ENCODE measurements around the gene F8A2.
"Not testable (repeated sequence)": the region's sequence is repeated elsewhere in the genome, so short reads cannot be mapped to it uniquely, and the experiment has no call there.

F8A2 gene

DNA sequence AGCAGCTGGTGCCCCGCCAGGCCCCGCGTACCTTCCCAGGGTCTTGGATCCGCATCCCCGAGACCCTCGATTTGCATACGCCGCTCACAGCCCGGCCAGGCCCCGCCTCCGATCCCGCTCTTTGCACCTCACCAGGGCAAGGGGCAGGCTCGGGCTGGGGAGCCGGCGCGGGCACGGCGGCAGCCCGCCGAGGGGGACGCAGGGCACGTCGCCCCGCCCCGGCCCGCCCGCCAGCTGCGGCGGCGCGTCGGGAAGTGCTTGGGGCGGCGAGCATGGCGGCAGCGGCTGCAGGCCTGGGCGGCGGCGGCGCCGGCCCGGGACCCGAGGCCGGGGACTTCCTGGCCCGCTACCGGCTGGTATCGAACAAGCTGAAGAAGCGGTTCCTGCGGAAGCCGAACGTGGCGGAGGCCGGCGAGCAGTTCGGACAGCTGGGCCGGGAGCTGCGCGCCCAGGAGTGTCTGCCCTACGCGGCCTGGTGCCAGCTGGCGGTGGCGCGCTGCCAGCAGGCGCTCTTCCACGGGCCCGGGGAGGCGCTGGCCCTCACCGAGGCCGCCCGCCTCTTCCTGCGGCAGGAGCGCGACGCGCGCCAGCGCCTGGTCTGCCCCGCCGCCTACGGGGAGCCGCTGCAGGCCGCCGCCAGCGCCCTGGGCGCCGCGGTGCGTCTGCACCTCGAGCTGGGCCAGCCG lies at the start of gene F8A2:
TSS of gene F8A2 (plus strand) at position 253 of the 686 bp plus-strand sequence. CDS start at position 273, 20 bp downstream.
- in situ Hi-C loops (cut with HindIII; ENCODE audit: low pct_ligation_motif_present, low pct_unique_long_range_greater_than_20kb, low sequenced_read_pairs); DNase-seq: not testable (repeated sequence)

DNA sequence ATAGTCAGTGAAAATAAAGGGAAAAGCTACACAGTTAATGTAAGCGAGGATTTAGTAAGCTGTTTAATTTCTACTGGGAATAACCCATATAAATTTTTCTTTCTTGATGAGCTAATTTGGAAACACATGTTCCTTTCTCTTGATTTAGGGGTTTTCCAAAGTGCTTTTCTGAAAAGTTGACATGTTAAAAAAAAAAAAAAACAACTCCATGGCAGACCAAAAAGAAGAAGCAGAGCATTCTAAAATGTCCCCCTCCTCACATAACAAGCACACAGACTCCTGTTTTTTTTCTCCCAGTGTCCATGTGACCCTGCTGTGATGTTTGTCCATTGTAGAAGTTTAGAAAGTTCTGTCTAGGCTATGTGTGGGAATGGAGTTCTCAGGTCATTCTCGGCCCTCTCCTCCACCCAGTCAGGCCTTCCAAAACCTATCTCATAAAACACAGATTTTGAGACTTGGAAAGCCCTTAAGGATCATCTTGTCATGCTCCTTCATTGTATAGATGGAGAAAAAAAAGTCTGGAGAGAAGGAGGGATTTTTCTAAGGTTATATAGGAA lies 48.3 kb upstream of the F8A2 start:
- in situ Hi-C loops (cut with HindIII; ENCODE audit: low pct_ligation_motif_present, low pct_unique_long_range_greater_than_20kb, low sequenced_read_pairs), result no loop called here
- DNase-seq, result no peak

DNA sequence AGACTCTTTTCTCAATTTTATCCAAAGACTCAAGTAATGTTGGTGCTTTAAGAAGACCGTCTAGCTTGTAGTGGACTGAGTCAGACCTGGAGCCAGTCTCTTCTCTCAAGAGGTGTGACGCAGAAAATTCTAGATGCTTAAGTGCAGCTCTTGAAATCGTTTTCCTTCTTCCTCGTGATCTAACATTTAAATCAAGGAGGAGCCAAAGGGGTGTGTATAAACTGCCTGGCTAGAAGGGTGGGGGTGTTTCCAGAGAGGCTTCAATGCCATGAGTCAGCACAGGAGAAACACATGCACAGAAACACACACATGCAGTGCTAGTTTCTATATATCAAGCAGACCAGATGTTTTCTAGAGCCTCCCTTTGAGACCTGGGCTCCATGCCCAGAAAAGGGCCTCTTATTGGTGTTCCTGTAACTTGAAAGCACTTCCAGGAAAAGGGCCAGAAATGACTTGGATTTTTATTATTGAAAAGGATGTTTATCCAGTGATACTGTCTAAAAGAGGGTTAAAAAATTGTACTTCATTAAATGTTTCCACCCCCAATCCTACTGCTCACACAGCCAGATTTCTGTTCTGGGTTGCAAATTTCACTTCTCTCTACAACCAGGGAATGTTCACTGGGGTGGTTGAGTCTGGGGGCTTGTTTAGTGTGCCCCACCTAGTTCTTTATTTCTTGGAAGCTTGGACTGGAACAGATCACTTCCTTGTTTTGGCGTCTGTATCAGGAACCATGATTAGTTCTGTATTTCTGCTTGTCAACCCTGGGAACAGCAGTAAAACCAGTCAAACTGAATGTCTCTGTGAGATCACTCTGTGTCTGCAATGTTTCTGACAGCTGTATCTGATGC lies 47.2 kb upstream of the F8A2 start, which contains the start of gene CLIC2:
TSS of gene CLIC2 (minus strand) at position 129 of the 851 bp plus-strand sequence. CDS start 187 bp downstream, outside the sequence.
- no peak for DNase-seq
- in situ Hi-C loops (cut with HindIII; ENCODE audit: low pct_ligation_motif_present, low pct_unique_long_range_greater_than_20kb, low sequenced_read_pairs), result no loop called here

DNA sequence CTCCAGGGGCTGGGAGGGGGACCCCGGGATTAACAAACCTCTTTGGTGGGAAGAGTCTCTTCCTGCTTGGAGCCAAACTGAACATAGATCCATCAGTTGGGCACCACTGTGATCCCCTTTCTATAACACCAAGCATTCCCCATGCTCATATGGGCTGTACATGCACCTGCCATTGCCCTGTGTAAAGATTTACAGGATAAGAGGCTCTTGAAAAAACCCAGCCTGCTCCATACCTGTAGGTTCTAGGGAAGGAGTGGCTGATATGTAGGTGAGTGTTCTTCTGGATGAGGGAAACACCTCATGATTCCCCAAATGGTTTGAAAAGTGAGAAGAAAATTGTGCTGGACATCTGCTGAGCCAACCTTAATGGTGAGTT lies 46.6 kb upstream of the F8A2 start:
- DNase-seq; in situ Hi-C loops (cut with HindIII; ENCODE audit: low pct_ligation_motif_present, low pct_unique_long_range_greater_than_20kb, low sequenced_read_pairs): not testable (repeated sequence)

DNA sequence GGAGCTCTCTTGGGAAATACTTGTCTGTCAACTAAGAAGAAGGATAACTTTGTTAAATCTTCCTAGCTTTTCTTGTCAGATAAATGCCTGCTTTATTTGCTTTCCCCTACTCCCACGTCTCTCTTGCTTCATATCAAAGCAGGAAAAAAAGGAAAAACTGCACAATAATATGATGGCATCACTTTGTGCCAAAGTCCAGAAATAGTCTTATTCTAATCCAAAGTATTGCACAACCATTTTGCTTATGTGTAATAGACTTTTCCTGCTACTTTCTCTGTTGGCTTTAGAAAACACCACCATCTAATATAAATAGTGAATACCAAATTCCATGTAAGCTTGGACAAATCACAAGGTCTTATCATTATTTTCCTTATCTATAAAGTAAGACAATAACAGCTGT lies 36.2 kb upstream of the F8A2 start:
- in situ Hi-C loops (cut with HindIII; ENCODE audit: low pct_ligation_motif_present, low pct_unique_long_range_greater_than_20kb, low sequenced_read_pairs); DNase-seq: not testable (repeated sequence)

DNA sequence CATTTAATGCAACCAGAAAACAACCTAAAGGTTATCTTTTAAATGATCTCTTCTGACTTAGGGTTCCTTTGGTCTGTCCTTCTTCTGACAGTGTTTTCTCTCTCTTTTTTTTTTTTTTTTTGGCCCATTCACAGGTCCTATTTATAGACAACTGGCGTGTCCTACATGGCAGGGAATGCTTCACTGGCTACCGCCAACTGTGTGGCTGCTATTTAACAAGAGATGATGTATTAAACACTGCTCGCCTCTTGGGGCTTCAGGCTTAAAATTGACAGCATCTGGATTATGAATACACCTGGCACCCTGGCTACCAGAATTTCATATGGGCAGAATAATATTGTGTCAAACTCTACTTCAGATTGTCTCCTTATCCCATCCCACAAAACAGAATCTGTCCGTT lies 32.4 kb upstream of the F8A2 start:
- in situ Hi-C loops (cut with HindIII; ENCODE audit: low pct_ligation_motif_present, low pct_unique_long_range_greater_than_20kb, low sequenced_read_pairs); DNase-seq: not testable (repeated sequence)

- DNase-seq; in situ Hi-C loops (cut with HindIII; ENCODE audit: low pct_ligation_motif_present, low pct_unique_long_range_greater_than_20kb, low sequenced_read_pairs): not testable (repeated sequence)
Observed at GRCh38 chrX:155363712-155364111, 18.2 kb upstream of the F8A2 start.

DNA sequence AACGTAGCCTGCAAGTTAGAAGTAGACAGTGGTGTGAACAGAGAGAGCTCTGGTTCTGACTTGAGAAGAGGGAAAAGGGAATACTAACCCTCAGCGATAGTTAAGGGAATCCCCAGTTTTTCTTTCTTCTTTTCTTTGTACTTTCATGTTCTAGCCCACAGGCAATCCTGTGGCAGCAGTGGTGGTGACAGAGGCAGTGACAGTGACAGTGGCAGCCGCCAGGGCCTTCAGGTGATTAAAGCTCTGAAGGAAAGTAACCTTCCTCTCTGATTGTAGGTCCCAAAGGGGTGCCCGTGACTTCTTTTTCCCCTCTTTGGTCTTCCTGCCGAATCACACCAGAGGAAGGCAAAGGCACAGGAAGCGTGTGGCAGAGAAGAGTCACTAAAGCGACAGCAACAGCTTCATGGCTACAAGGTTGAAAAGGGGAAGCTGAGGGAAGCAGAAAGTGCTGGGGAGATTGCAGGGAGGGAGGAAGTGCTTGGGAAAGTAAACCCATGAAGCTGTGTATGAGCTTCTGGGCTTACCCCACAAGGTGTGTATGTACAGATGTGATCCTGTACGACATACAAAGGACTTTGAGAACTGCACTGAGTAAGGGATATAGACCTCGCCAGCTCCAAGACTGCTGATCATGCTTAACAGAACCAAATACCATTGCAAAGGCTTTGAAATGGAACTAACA lies 8.0 kb upstream of the F8A2 start:
- DNase-seq; in situ Hi-C loops (cut with HindIII; ENCODE audit: low pct_ligation_motif_present, low pct_unique_long_range_greater_than_20kb, low sequenced_read_pairs): not testable (repeated sequence)

DNA sequence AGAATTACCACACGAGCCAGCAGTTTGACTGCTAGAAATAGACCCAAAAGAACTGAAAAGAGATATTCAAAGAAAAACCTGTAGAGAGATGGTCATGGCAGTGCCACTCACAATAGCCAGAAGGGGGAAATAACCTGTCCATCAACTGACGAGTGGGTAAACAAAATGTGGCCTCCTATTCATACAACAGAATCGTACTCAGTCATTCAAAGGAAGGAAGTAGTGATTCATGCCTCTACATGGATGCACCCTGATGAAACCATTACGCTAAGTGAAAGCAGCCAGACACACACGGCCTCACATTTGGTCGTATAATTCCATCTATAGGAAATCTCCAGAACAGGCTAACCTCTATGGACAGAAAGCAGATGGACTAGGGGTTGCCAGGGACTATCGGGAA lies 2.1 kb upstream of the F8A2 start:
- in situ Hi-C loops (cut with HindIII; ENCODE audit: low pct_ligation_motif_present, low pct_unique_long_range_greater_than_20kb, low sequenced_read_pairs); DNase-seq: not testable (repeated sequence)

DNA sequence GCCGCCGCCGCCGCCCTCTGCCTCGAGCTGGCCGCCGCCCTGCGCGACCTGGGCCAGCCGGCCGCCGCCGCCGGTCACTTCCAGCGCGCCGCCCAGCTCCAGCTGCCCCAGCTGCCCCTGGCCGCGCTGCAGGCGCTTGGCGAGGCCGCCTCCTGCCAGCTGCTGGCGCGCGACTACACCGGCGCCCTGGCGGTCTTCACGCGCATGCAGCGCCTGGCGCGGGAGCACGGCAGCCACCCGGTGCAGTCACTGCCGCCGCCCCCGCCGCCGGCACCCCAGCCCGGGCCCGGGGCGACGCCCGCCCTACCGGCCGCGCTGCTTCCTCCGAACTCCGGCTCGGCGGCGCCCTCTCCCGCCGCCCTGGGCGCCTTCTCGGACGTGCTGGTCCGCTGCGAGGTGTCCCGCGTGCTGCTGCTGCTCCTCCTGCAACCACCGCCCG lies 653 bp downstream of the F8A2 start:
- in situ Hi-C loops (cut with HindIII; ENCODE audit: low pct_ligation_motif_present, low pct_unique_long_range_greater_than_20kb, low sequenced_read_pairs); DNase-seq: not testable (repeated sequence)

- in situ Hi-C loops (cut with HindIII; ENCODE audit: low pct_ligation_motif_present, low pct_unique_long_range_greater_than_20kb, low sequenced_read_pairs), result no loop called here
- no peak for DNase-seq
Observed at GRCh38 chrX:155389634-155390033, 7.7 kb downstream of the F8A2 start.

DNA sequence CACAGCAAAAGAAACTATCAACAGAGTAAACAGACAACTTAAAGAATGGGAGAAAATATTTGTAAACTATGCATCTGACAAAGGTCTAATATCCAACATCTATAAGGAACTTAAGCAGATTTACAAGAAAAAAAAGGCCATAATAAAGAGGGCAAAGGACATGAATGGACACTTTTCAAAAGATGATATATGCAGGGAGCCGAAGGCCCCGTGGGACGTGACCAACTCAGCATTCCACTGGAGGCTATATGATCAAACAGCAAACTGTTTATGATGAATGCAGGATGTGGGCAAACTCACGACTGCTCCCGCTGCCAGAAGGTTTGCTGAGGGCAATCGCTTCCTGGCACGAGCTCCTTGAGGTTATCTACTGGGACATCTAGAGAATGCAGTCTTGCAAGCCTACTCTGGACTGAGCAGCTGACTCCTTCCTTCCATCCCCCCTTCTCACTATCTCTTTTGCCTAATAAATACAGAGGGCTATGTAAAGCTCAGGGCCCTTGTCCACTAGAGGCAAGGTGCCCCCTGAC lies 12.9 kb downstream of the F8A2 start:
- DNase-seq; in situ Hi-C loops (cut with HindIII; ENCODE audit: low pct_ligation_motif_present, low pct_unique_long_range_greater_than_20kb, low sequenced_read_pairs): not testable (repeated sequence)

- no peak for DNase-seq
- in situ Hi-C loops (cut with HindIII; ENCODE audit: low pct_ligation_motif_present, low pct_unique_long_range_greater_than_20kb, low sequenced_read_pairs), result no loop called here
Observed at GRCh38 chrX:155406429-155406828, 24.5 kb downstream of the F8A2 start.

DNA sequence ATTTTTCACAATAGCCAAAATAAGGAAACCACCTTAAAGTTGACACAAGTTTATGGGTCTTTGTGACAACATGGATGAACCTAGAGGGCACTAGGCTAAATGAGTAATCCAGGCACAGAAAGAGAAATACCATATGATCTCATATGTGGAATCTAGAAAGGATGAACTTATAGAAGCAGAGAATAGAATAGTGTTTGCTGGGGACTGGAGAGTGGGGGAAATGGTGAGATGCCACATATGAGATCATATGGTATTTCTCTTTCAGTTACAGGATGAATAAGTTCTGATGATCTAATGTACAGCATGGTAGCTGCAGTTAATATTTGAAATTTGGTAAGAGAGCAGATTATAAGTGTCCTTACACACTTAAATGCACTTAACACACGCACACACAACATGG lies 35.9 kb downstream of the F8A2 start:
- in situ Hi-C loops (cut with HindIII; ENCODE audit: low pct_ligation_motif_present, low pct_unique_long_range_greater_than_20kb, low sequenced_read_pairs), result no loop called here
- DNase-seq, result no peak

Measured in ACHN (cell line).